Astrocyte of the spinal cord (primary cell): ENCODE measurements around the gene FAM227A.

ENCODE experiments used
- DNase-seq: peaks from one replicate; pipeline ENCODE4 v3.0.0; 2011; ENCODE audit warnings: low read depth, low spot score
- H3K4me3 ChIP-seq: 2 replicates; pipeline ENCODE4 v1.5.1; 2011; ENCODE audit warnings: low read depth, mild to moderate bottlenecking, low read length, moderate library complexity
- in situ Hi-C: cut with HindIII; loops from 2 replicates; pipeline ENCODE4 v1.10.0; 2017; ENCODE audit warnings: low sequenced_read_pairs
- TF ChIP-seq, protein P1 (sequence below): IDR thresholded peaks from 2 replicates; pipeline ENCODE4 v1.5.1; 2012; ENCODE audit warnings: low read depth, mild to moderate bottlenecking, low read length, inconsistent platforms

The FAM227A gene

DNA sequence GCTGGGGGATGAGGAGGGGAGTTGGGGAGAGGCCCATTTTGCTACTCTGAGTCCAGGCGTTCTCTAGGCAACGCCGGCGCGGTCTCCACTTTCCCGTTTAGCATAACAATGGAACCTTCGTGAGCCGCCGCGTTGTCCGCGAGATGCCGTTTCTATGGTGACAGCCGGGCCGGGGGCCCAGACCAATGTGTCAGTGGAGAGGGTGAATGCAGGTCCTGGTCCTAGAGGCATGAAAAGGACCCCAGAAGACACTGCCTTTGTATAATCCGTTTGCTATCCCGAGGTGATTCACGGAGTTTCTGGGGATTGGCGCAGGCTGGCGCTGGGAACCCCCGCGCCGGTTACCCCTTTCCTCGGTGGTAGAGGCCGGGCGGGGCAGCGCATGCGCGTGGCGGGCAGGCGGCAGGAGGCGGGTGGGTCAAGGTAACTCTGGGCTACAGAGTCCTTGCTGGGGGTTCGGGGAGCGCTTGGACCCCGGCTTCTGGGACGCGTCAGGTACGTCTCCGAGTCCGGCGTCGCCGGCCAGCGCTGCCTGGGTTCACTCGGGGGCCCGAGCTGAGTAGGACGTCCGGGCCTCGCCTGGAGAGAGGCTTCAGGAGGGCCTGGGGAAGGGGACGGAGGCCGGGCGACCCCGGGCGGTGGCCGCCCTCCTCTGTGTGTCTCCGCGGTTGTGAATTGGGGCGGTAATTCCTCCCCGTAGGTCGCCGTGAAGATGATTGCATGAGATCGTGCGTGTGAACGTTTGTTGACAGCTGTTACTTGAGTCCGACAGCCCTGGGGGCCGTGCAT lies at the start of gene FAM227A, which contains the start of gene CBY1:
TSS of gene FAM227A (minus strand) at position 137 of the 789 bp plus-strand sequence. CDS start 6,224 bp downstream, outside the sequence.
TSS of gene CBY1 (plus strand) at position 383 of the 789 bp plus-strand sequence. CDS start 11,417 bp downstream, outside the sequence.
- peak; percentile 90 for DNase-seq
- in situ Hi-C loops: no loop called here
- TF ChIP-seq, protein P1, sequence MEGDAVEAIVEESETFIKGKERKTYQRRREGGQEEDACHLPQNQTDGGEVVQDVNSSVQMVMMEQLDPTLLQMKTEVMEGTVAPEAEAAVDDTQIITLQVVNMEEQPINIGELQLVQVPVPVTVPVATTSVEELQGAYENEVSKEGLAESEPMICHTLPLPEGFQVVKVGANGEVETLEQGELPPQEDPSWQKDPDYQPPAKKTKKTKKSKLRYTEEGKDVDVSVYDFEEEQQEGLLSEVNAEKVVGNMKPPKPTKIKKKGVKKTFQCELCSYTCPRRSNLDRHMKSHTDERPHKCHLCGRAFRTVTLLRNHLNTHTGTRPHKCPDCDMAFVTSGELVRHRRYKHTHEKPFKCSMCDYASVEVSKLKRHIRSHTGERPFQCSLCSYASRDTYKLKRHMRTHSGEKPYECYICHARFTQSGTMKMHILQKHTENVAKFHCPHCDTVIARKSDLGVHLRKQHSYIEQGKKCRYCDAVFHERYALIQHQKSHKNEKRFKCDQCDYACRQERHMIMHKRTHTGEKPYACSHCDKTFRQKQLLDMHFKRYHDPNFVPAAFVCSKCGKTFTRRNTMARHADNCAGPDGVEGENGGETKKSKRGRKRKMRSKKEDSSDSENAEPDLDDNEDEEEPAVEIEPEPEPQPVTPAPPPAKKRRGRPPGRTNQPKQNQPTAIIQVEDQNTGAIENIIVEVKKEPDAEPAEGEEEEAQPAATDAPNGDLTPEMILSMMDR: no peak
- H3K4me3 ChIP-seq: peak within 1 kb of the TSS; percentile 92

DNA sequence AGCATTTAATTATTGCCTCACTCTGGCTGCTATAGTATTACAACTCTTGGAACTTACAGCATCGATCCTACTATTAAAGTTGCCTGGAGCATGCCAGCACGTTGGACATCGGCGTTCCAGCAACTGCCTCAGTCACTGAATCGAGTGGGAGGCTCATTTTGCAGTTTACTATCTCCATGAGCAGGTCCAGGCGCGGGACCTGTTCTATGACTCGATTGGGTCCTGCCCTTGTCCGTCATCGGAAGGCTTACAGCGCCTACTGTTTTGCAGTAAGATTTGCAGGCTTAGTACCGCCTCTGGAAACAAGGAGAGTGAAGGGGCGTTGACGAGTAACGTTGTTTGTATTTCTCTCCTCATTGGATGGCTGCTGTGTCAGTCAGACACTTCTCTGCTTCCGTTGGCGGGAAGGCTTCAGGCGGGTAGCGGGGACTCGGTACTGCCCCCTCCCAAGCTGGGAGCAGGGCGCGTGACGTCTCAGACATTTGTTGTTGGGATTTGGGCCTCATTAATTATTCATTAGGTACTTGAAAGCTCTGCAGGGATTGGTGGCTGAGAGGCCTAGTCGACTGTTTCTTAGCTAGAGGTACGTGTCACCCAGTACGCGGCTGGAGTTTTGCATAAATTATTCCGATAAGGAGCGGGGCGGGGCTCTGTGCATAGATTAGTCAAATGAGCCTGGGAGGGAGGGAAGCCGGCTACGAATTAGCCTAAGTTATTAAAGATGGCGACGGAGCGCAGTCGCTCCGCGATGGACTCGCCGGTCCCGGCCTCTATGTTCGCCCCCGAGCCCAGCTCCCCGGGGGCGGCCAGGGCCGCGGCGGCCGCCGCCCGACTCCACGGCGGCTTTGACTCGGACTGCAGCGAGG lies 49.3 kb upstream of the FAM227A start, which contains the start of gene GTPBP1:
TSS of gene GTPBP1 (plus strand) at position 710 of the 866 bp plus-strand sequence. CDS start at position 722, 12 bp downstream.
- TF ChIP-seq, protein P1: no peak
- peak within 1 kb of the TSS; percentile 91 for H3K4me3 ChIP-seq
- in situ Hi-C loops: no loop called here
- DNase-seq: peak; percentile 100

DNA sequence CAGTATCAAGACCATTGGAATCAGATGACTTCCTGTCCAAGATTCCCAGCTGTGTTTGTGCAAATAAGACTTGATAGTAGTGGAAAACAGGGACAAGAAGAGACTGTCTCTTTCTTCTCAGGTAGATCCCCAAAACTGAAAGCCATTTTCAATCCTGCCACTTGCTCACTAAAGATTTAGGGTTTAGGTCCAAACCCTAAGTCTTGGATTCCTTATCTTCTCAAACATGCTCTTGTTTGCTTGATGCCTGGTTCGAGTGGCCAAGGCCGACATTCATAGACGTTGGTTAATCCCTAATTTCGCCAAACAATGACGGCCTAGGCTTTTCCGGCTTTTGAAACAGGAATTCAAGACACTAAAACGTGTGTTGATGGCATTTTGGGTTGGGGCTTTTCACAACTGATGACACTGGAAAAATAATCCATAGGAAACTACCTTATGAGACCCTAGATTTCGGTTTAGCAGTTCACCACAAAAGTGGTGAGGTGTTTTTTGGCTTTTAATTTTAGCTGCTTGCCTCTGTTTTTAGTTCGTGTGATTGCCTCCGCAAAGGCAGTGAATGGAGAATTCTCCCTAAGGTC lies 48.6 kb upstream of the FAM227A start:
- TF ChIP-seq, protein P1: no peak
- peak overlapping the region; percentile 38 for H3K4me3 ChIP-seq
- in situ Hi-C loops: no loop called here
- no peak for DNase-seq

DNA sequence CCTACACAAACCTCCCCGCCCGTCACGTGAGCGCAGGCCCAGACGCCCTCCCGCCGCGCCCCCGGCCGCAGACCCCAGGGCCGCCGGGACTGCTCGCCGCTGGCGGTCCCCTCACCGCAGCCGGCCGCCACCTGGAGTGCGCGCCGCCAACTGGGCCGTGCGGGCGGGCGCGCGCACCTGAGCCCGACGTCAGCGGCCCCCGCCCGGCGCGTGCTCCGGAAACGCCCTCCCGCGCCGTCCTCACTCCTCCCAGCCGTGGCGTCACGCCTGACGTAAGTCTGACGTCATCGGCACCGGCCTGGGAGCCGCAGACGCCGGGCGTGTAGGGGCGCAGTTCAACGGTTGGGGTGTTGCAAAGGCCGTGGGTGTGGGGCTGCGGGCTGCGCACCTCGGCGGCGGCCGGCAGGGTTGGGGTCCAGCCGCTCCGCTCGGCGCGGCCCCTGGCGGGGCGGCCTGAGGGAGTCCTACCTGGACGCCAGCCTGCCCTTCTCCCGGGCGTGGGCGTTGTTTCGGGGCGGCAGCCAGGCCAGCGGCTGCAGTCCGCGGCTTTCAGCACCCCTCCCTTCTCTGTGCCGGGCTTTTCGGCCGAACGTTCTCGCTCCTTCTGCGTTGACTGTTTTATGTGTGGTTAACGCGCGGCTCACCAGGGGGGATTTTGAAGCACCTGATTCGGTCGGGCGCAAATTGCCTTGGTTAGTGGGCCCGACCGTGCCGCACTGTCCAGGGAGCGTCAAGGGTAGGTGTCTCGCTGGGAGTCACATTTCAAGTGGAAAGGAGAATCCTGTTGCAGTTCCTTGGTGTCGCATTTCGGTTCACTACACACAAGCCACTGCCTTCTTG lies 44.8 kb upstream of the FAM227A start, which contains the start of gene JOSD1:
TSS of gene JOSD1 (minus strand) at position 155 of the 840 bp plus-strand sequence. CDS start 956 bp downstream, outside the sequence.
- H3K4me3 ChIP-seq: peak within 1 kb of the TSS; percentile 79
- DNase-seq: peak; percentile 94
- TF ChIP-seq, protein P1: no peak
- in situ Hi-C loops: no loop called here

DNA sequence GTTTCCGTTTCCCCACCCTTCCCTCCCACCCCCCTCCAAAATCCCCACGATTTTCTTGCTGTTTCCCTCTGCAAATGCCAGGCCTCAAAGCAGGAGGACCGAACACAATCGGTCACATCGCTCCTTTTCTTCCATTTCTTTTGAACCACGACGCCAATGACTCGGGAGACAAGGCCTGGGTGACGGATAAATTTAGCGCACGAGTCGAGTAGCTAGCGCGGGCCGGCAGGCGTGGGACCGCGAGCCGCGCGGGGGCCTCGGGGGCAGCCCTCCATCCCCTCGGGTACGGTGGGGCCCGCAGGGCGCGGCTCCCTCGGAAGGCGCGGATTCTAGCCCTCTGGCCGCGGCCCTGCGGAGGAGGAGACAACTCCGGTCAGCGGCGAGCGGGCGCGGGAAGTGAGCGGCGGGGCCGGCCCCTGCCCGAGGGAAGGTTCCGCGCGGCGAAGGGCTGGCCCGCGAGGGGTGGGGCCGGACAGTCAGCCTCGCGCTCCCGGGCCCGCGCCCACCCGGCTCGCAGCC lies 44.1 kb upstream of the FAM227A start:
- in situ Hi-C loops: no loop called here
- DNase-seq: peak; percentile 33
- TF ChIP-seq, protein P1: no peak
- H3K4me3 ChIP-seq: peak overlapping the region; percentile 79
